CD4-positive, alpha-beta T cell treated with Interleukin-17A for 1 hour (primary cell): ENCODE measurements around the gene OSBP.
A peak's percentile ranks its signal among the peaks of the same experiment; 100 is the strongest.

ENCODE experiments used
- DNase-seq: peaks from one replicate; pipeline ENCODE4 v3.0.0-alpha.2; 2020

OSBP gene

GRCh38 chr11:59601788-59602187 is 13.8 kb downstream of the OSBP start:
- DNase-seq = no peak

- no peak for DNase-seq
Observed at GRCh38 chr11:59600636-59601035, 14.9 kb downstream of the OSBP start.

GRCh38 chr11:59600234-59600633 is 15.3 kb downstream of the OSBP start:
- DNase-seq = no peak

- no peak for DNase-seq
Observed at GRCh38 chr11:59598961-59599360, 16.6 kb downstream of the OSBP start.

GRCh38 chr11:59584294-59584693 is 31.3 kb downstream of the OSBP start:
- no peak for DNase-seq

GRCh38 chr11:59582006-59582405 is 33.6 kb downstream of the OSBP start:
- no peak for DNase-seq

GRCh38 chr11:59578369-59578768 is 37.2 kb downstream of the OSBP start:
- DNase-seq = no peak

- no peak for DNase-seq
Observed at GRCh38 chr11:59575505-59575904, 40.1 kb downstream of the OSBP start.

GRCh38 chr11:59574932-59575502 is 40.6 kb downstream of the OSBP start:
- no peak for DNase-seq

GRCh38 chr11:59574467-59574866 is 41.1 kb downstream of the OSBP start:
- DNase-seq = no peak

- no peak for DNase-seq
Observed at GRCh38 chr11:59573216-59573615, 42.4 kb downstream of the OSBP start.

GRCh38 chr11:59572091-59572490 is 43.5 kb downstream of the OSBP start:
- no peak for DNase-seq

GRCh38 chr11:59562292-59562691 is 53.3 kb downstream of the OSBP start:
- DNase-seq = no peak

- DNase-seq = peak; percentile 85
Observed at GRCh38 chr11:59560702-59561473, 54.7 kb downstream of the OSBP start.

- DNase-seq = peak; percentile 86
Observed at GRCh38 chr11:59560290-59560701, 55.3 kb downstream of the OSBP start.

- no peak for DNase-seq
Observed at GRCh38 chr11:59559886-59560285, 55.7 kb downstream of the OSBP start.

- DNase-seq = no peak
Observed at GRCh38 chr11:59558270-59558643, 57.3 kb downstream of the OSBP start.

- DNase-seq = peak; percentile 41
Observed at GRCh38 chr11:59556917-59557348, 58.6 kb downstream of the OSBP start.

GRCh38 chr11:59556115-59556916 is 59.3 kb downstream of the OSBP start:
- DNase-seq = peak; percentile 73

GRCh38 chr11:59555601-59556114 is 59.9 kb downstream of the OSBP start:
- no peak for DNase-seq

- DNase-seq = no peak
Observed at GRCh38 chr11:59553323-59553722, 62.3 kb downstream of the OSBP start.

GRCh38 chr11:59552844-59553243 is 62.7 kb downstream of the OSBP start:
- DNase-seq = no peak

- peak; percentile 35 for DNase-seq
Observed at GRCh38 chr11:59551659-59552521, 63.7 kb downstream of the OSBP start.
